WTC11 (cell line): ENCODE results near the gene BPIFA3. TPM values are rescaled to one million over a fixed set of nuclear protein-coding genes. Genes with fewer than 3 reads are reported as not detected.

ENCODE experiments used
- ATAC-seq: fragments of 200-7000 bp; cut with Tn5 transposase; 2 replicates; pipeline ENCODE4 v1.10.0; 2021; ENCODE audit warnings: mild to moderate bottlenecking, moderate library complexity
- CTCF ChIA-PET: fragments of 300-600 bp; sonication (Branson Sonifier 250); formaldehyde crosslinking; loops from one replicate; lab custom pipeline; 2021; ENCODE audit warnings: antibody characterized with exemption; lab: Charles Lee
- POLR2A ChIA-PET: fragments of 350-600 bp; sonication (Branson Sonifier 250); formaldehyde crosslinking; loops from one replicate; lab custom pipeline; 2021; ENCODE audit warnings: antibody characterized with exemption; lab: Charles Lee
- DNase-seq: peaks from one replicate; pipeline ENCODE4 v3.0.0; 2021; ENCODE audit warnings: low spot score
- H3K27ac Mint-ChIP-seq: 2 replicates; pipeline ENCODE4 v1.8.0; 2021; ENCODE audit warnings: mixed read lengths
- H3K27me3 Mint-ChIP-seq: 2 replicates; pipeline ENCODE4 v1.8.0; 2021; ENCODE audit warnings: low read depth, mild to moderate bottlenecking, moderate library complexity, mixed read lengths
- H3K36me3 Mint-ChIP-seq: 2 replicates; pipeline ENCODE4 v1.8.0; 2021; ENCODE audit warnings: mixed read lengths
- H3K4me1 Mint-ChIP-seq: 2 replicates; pipeline ENCODE4 v1.8.0; 2022; ENCODE audit warnings: mixed read lengths
- H3K4me3 Mint-ChIP-seq: 2 replicates; pipeline ENCODE4 v1.8.0; 2021; ENCODE audit warnings: mild to moderate bottlenecking, moderate library complexity, mixed read lengths
- H3K9me3 Mint-ChIP-seq: 2 replicates; pipeline ENCODE4 v1.8.0; 2021; ENCODE audit warnings: mixed read lengths
- ARID4B ChIP-seq: sonication (generic); formaldehyde crosslinking; IDR thresholded peaks from 2 replicates; pipeline ENCODE4 v1.8.0; 2023; ENCODE audit warnings: missing genetic modification reagents, mild to moderate bottlenecking, borderline replicate concordance
- ATF1 ChIP-seq: sonication (generic); formaldehyde crosslinking; IDR thresholded peaks from 2 replicates; pipeline ENCODE4 v1.8.1; 2023; ENCODE audit warnings: mild to moderate bottlenecking, moderate library complexity, missing genetic modification reagents
- CBFB ChIP-seq: sonication (generic); formaldehyde crosslinking; IDR thresholded peaks from 2 replicates; pipeline ENCODE4 v1.8.1; 2022; ENCODE audit warnings: mild to moderate bottlenecking, low read depth, missing genetic modification reagents
- HMGA2 ChIP-seq: fragments of 250-450 bp; sonication (Bioruptor Pico); IDR thresholded peaks from 2 replicates; pipeline ENCODE4 v1.4.0; 2021; ENCODE audit warnings: mild to moderate bottlenecking, moderate library complexity
- MYBL2 ChIP-seq: sonication (generic); formaldehyde crosslinking; IDR thresholded peaks from 2 replicates; pipeline ENCODE4 v1.8.1; 2023; ENCODE audit warnings: mild to moderate bottlenecking, moderate library complexity, missing genetic modification reagents
- PRDM15 ChIP-seq: sonication (generic); formaldehyde crosslinking; IDR thresholded peaks from 2 replicates; pipeline ENCODE4 v1.8.0; 2022; ENCODE audit warnings: missing genetic modification reagents
- RELA ChIP-seq: sonication (generic); formaldehyde crosslinking; IDR thresholded peaks from 2 replicates; pipeline ENCODE4 v1.8.1; 2022; ENCODE audit warnings: missing genetic modification reagents, mild to moderate bottlenecking, borderline replicate concordance
- SMAD3 ChIP-seq: sonication (generic); formaldehyde crosslinking; IDR thresholded peaks from 2 replicates; pipeline ENCODE4 v1.8.0; 2022; ENCODE audit warnings: missing genetic modification reagents, mild to moderate bottlenecking, borderline replicate concordance
- SP1 ChIP-seq: sonication (generic); formaldehyde crosslinking; conservative IDR thresholded peaks from 2 replicates; pipeline ENCODE4 v1.8.1; 2022; ENCODE audit warnings: missing genetic modification reagents
- TCF7 ChIP-seq: sonication (generic); formaldehyde crosslinking; IDR thresholded peaks from 2 replicates; pipeline ENCODE4 v1.8.0; 2022; ENCODE audit warnings: mild to moderate bottlenecking, low read depth, missing genetic modification reagents, moderate library complexity
- TEAD1 ChIP-seq: sonication (generic); formaldehyde crosslinking; IDR thresholded peaks from 2 replicates; pipeline ENCODE4 v1.8.0; 2022; ENCODE audit warnings: mild to moderate bottlenecking, missing genetic modification reagents
- TP53 ChIP-seq: sonication (generic); formaldehyde crosslinking; IDR thresholded peaks from 2 replicates; pipeline ENCODE4 v1.8.1; 2023; ENCODE audit warnings: mild to moderate bottlenecking, missing genetic modification reagents
- ZNF121 ChIP-seq: sonication (generic); formaldehyde crosslinking; IDR thresholded peaks from 2 replicates; pipeline ENCODE4 v1.8.0; 2023; ENCODE audit warnings: missing genetic modification reagents
- ZNF138 ChIP-seq: sonication (generic); formaldehyde crosslinking; conservative IDR thresholded peaks from 2 replicates; pipeline ENCODE4 v1.8.1; 2022; ENCODE audit warnings: mild to moderate bottlenecking, moderate library complexity, missing genetic modification reagents
- ZNF263 ChIP-seq: sonication (generic); formaldehyde crosslinking; IDR thresholded peaks from 2 replicates; pipeline ENCODE4 v1.8.1; 2022; ENCODE audit warnings: low read depth, mild to moderate bottlenecking, moderate library complexity, missing genetic modification reagents
- ZNF423 ChIP-seq: fragments of 250-450 bp; sonication (Bioruptor Pico); IDR thresholded peaks from 2 replicates; pipeline ENCODE4 v2.1.2; 2022; ENCODE audit warnings: mild to moderate bottlenecking, moderate library complexity
- ZNF671 ChIP-seq: fragments of 250-450 bp; sonication (Bioruptor Pico); IDR thresholded peaks from 2 replicates; pipeline ENCODE4 v1.8.0; 2021; ENCODE audit warnings: mild to moderate bottlenecking
- total RNA-seq: library from RNA; stranded (reverse); gene quantifications from 3 replicates; pipeline ENCODE4 v1.2.3, GENCODE V29; 2021
- TF ChIP-seq, protein P1 (sequence below): sonication (generic); formaldehyde crosslinking; IDR thresholded peaks from 2 replicates; pipeline ENCODE4 v1.8.1; 2023; ENCODE audit warnings: mild to moderate bottlenecking, missing genetic modification reagents, moderate library complexity

Gene BPIFA3
- total RNA-seq, 1 experiment from 2014 or later = not detected

GRCh38 chr20:33192912-33193501 lies 24.1 kb upstream of the BPIFA3 start:
- POLR2A ChIA-PET = interaction anchor here (0.6 kb wide), 1 partner anchor 14 kb away, joined by 3 read pairs; no protein-coding TSS in a partner anchor
- no peak for ATAC-seq
- no peak for TF ChIP-seq ZNF138 (CRISPR knock-in tag)
- TF ChIP-seq ATF1 (CRISPR knock-in tag) = no peak
- no peak for TF ChIP-seq CBFB (CRISPR knock-in tag)
- no peak for TF ChIP-seq MYBL2 (CRISPR knock-in tag)
- TF ChIP-seq SMAD3 (CRISPR knock-in tag) = no peak
- TF ChIP-seq ARID4B = no peak
- TF ChIP-seq SP1 (CRISPR knock-in tag) = no peak
- TF ChIP-seq ZNF121 (CRISPR knock-in tag) = no peak
- TF ChIP-seq TEAD1 (CRISPR knock-in tag) = no peak
- TF ChIP-seq TP53 (CRISPR knock-in tag) = no peak
- no peak for TF ChIP-seq ZNF671 (CRISPR knock-in tag)
- TF ChIP-seq RELA (CRISPR knock-in tag) = no peak
- no peak for TF ChIP-seq ZNF263
- no peak for TF ChIP-seq TCF7 (CRISPR knock-in tag)
- TF ChIP-seq, protein P1, sequence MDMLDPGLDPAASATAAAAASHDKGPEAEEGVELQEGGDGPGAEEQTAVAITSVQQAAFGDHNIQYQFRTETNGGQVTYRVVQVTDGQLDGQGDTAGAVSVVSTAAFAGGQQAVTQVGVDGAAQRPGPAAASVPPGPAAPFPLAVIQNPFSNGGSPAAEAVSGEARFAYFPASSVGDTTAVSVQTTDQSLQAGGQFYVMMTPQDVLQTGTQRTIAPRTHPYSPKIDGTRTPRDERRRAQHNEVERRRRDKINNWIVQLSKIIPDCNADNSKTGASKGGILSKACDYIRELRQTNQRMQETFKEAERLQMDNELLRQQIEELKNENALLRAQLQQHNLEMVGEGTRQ (CRISPR knock-in tag) = no peak
- no peak for TF ChIP-seq PRDM15 (CRISPR knock-in tag)
- TF ChIP-seq ZNF423 = no peak
- TF ChIP-seq, all 79 proteins: peak for 0
- H3K36me3 Mint-ChIP-seq = no peaks in the 10 kb centered on the region
- CTCF ChIA-PET = interaction anchor here (0.8 kb wide), 1 partner anchor 19 kb away, joined by 3 read pairs; no protein-coding TSS in a partner anchor
- DNase-seq = no peak
- H3K27me3 Mint-ChIP-seq = peaks cover 6% of the 10 kb centered on the region; the same call in 1 of the 2 replicates
- H3K9me3 Mint-ChIP-seq = no peaks in the 10 kb centered on the region
- peaks cover 4% of the 10 kb centered on the region for H3K4me1 Mint-ChIP-seq
- H3K4me3 Mint-ChIP-seq = no peak overlapping the region
- H3K27ac Mint-ChIP-seq = no peak overlapping the region

DNA sequence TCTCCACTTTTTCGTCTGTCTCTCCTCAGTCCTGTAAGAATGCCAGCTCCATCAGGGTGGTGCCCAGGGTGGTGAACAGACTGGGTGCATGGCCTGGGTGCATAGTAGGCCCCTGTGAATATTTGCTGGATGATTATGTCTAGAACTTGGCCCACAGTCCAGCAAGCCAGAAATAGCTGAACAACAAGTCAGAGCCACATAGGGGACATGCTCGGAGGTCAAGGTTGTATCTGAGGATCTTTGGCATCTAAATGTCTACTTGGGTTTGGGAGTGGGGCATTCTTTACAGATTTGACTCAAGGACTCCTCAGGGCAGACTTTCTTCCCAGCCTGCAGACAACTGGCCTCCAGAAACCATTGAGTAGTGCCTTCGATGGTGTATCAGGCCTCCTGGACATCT lies 18.1 kb upstream of the BPIFA3 start:
- ATAC-seq (no peak), DNase-seq (no peak)
- TF ChIP-seq ZNF423 = no peak
- no peak for TF ChIP-seq CBFB (CRISPR knock-in tag)
- no peak for TF ChIP-seq HMGA2 (CRISPR knock-in tag)
- no peak for TF ChIP-seq ZNF121 (CRISPR knock-in tag)
- Mint-ChIP-seq H3K36me3 (no peaks in the 10 kb centered on the region), H3K9me3 (no peaks in the 10 kb centered on the region), H3K27me3 (peaks cover 7% of the 10 kb centered on the region; the same call in 1 of the 2 replicates), H3K27ac (no peak overlapping the region), H3K4me1 (no peaks in the 10 kb centered on the region), H3K4me3 (no peak overlapping the region)
- CTCF ChIA-PET = interaction anchor here (0.6 to 2.0 kb wide), 2 partner anchors 13 to 64 kb away, joined by 3 to 5 read pairs; no protein-coding TSS in a partner anchor
- POLR2A ChIA-PET = no interaction called here
